Stimulated activated CD4-positive, alpha-beta T cell treated with anti-CD3 and anti-CD28 coated beads, Interleukin-12 subunit alpha, Interleukin-12 subunit beta, amount 100 ng/mL, for 4 hours (primary cell): ENCODE measurements around the gene MID1.

Experiments used
- DNase-seq: peaks from one replicate; pipeline ENCODE4 v3.0.0-alpha.2; 2020

The MID1 gene

DNA sequence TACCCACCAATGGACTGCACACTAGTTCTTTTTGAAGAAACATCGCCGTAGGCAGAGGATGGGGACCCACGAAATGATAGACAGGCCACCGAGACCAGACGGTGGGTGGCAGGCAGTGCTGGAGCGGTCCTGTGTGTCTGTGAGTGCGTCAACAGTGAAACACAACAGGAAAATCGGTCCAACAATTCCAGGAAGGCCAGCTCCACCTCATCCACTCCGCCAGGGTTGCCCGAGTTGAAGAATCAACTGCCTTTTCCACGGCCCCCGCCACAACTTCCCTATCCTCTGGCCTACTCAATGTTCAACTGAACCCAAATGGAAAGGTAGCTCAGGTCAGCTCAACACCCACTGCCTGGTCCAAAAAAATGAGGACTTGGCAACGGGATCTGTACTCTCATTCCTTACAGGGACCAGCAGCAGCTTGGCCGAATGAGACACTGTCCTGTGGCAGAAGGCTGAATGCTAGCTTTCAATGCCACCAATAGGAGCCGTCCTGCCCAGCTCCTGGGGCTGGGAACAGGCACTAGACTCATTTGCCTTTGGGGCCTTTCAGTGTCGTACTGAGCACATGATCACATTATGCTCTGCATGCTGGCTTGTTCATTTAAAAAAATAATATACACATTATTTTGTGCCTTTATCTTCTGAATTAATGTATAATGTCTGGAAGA is 43.5 kb downstream of the MID1 start:
- no peak for DNase-seq

GRCh38 chrX:10576186-10576585 is 44.2 kb downstream of the MID1 start:
- DNase-seq: no peak

DNA sequence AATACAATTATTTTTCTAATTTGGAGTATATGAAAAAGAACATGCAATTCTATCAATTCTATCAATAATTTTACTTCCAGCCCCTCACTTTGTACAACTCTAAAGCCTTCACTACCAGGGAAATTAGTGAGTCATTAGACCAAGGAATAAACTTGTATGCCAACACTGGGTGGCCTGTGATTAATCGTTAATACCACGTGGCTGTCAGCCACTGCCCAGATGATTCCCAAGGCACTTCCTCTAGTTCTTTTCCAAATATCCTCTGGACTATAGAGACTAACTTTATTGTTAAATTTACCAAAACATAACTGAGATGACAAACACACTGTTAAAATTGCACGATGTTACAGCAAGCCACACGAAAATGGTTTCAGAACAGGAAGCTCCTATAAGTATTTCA is 45.7 kb downstream of the MID1 start:
- no peak for DNase-seq

DNA sequence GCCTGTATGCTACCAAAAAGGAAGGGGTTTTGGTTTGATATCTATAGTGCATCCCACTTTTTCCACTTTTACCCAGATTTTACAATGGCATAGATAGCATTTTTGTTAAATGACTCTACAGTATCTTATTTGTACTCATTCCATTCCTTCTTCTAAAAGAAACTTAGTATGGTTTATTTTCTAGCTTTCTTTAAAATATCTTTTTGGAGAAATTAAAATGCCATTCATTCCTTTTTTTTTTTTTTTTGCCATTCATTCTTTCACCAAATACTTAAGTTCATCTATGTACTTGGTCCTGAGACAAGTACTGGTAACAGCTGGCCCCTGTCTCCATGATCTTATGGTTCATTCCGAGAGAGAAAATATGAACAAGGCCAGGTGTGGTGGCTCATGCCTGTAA is 49.1 kb downstream of the MID1 start:
- no peak for DNase-seq

- DNase-seq: no peak
These were observed 49.8 kb downstream of the MID1 start for GRCh38 chrX:10570601-10571000.

DNA sequence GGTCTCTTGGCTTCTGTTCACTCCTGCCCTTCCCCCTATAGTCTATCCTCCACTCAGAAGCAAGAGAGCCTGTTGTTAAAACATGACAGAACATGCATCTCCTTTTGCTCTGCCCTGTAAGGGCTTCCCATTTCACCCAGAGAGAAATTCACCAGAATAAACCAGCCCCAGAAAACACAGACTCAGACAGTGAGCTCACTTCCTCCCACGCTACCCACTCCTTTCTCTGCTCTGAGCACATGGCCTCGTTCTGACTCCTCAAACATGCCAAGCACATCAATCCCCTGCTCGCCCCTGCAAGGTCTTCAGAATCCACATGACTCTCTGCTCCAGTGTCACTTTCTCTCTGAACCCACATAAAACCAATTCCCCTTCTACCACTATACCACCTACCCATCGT is 50.4 kb downstream of the MID1 start:
- no peak for DNase-seq

DNA sequence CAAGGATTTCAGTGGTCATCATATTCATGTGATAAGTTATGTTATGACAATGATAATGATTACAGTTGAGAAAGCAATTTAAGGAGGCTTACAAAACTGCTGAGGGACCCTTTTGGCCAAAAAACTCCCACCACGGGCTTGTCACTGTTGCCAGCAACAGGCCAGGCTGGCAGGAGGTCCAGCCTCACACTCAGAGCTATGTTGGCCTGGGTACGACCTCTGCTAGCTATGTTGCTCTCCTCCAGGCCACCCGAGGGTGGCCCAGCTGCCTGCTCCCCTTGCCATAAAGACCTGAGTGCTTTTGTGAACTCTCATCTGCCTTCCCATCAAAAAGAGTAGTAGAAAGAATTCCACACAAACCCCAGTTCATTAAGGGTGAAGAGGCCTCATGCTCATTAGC is 52.0 kb downstream of the MID1 start:
- DNase-seq: no peak

- no peak for DNase-seq
These were observed 53.2 kb downstream of the MID1 start for GRCh38 chrX:10567136-10567535.

GRCh38 chrX:10566716-10567097 is 53.7 kb downstream of the MID1 start:
- DNase-seq: no peak

DNA sequence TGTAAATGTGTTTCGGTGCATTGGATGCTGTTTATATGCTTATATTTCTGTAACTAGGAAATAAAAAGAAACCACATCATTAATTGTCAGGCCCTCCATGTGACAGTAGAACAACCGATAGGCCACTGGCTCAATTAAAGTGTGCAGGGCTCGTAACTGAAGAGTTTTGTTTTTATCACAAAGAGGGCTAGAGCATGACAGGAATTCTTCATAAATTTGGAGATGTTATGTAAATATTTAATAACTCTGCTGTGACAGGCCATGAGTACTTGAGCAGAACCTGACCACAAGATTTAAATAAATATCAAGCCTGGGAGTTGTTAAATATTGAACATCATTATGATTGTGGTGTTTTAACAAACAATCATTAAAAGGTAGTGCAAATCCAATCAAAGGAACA is 55.9 kb downstream of the MID1 start:
- DNase-seq: no peak

GRCh38 chrX:10557166-10557565 is 63.2 kb downstream of the MID1 start:
- DNase-seq: no peak

GRCh38 chrX:10556405-10556804 is 64.0 kb downstream of the MID1 start:
- no peak for DNase-seq

GRCh38 chrX:10555846-10556245 is 64.5 kb downstream of the MID1 start:
- DNase-seq: no peak

GRCh38 chrX:10554612-10555270 is 65.6 kb downstream of the MID1 start:
- no peak for DNase-seq

DNA sequence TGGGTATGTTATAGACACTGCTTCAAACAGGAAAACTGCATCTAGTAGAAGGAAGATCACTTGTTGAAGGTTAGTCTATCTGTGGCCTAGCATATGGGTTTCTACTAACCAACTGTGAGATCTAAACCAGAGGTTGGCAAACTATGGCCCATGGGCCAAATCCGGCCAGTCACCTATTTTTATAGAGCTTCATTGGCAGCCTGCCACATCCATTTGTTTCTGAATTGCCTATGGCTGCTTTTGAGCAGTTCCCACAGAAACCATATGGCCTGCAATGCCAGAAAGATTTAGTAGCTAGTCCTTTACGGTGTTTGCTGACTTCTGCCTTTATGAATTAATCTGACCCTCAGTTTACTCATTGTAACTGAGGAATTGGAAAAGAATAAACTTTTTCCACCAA is 71.1 kb downstream of the MID1 start:
- DNase-seq: no peak

GRCh38 chrX:10548688-10549087 is 71.7 kb downstream of the MID1 start:
- no peak for DNase-seq

GRCh38 chrX:10545882-10546281 is 74.5 kb downstream of the MID1 start:
- DNase-seq: no peak

DNA sequence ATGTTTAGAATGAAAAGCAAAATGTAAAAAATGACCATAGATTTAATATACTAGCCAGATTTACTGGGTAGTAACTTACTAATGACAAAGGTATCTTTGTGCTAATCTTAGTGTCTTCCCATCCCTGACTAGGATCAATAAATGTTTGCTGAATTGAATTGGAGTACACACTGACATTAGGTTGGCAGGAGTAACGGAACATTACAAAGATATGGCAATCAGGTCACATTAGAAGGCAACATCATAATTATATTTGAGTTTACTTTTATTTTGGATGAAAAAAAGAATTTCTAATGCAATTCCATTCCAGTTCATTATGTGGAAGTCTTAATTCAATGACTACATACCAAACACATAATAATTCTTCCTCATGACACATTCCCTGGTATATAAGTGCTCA is 77.8 kb downstream of the MID1 start:
- DNase-seq: no peak

- no peak for DNase-seq
These were observed 81.6 kb downstream of the MID1 start for GRCh38 chrX:10538831-10539230.

DNA sequence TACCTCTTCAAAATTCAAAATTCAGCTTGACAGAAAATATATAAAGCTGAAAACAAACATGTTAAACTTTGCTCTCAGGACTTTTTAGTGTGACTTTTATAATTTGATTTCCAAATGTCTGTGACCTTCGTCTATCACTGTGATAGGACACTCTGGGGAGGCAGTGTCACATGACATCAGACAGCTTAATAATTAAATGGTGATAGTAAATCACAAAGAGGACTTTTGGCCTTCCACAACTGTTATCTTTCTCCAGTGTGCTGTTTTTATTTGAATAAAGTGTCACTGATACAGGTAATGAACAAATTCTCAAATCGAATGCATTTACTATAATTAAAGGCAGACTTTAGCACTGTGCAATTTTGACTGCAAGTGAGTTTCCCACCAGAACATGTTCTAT is 83.1 kb downstream of the MID1 start:
- DNase-seq: no peak

DNA sequence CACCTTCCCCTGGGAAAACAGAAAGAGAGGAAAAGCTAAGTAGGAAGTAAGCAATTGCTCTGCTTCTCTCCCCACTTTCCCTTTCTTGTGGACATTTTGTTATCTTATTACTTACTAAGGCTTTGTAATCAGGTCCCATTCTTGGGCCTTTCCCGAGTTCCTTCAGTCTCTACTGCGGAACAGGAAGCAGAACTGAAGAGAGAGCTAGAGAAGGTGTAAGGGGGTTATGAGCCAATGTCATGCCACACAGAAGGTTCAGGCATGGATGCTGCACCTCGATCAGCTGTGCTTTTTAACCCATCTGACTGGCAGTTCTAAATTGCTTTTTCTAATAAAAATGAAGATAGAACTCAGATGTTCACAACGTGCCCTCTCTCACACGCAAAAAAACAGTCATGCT is 83.6 kb downstream of the MID1 start:
- no peak for DNase-seq

GRCh38 chrX:10534611-10535010 is 85.8 kb downstream of the MID1 start:
- no peak for DNase-seq

DNA sequence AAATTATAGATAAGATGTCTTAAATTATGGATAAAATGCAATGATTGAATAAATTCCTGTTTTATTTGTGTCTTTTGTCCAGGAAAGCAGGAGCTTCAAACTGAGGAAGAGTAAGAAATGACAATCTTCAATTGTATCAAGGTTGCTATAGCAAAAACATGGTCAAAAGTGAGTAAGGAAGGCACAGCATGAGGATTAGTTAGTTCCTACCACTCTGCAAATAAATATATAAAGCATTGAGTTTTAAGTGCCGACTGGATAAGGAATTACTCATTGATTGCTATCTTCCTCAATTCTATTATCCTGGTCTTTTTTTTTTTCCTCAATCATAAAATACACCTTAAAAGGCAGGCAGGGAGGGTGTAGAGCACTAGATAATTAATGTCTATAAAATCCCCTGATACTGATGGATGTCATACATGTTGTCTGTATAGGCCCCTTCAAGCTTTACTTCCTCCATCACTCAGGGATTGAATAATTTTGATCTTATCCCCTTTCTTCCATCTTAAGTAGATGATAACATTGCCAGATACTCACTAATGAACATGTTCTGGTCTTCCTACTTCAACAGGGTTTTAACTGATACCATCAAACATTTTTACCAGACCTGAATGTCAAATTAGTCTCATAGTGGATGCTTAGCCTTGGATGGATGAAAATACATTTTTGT is 86.6 kb downstream of the MID1 start:
- DNase-seq: no peak

DNA sequence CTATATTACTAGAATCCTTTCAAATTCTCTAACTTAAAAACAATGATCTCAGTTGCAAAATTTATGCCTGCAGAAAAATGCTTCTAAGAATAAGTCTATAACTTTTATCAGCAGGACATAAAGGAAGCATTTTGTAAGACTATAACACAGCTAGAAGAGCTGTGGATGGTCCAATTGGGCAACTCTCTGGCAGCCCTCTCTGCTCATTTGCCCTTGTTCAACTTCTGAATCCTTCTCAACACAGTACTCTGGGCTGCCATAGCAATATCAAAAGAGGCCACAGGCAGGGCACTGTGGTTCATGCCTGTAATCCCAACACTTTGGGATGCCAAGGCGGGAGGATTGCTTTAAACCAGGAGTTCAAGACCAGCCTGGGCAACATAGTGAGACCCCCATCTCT is 88.5 kb downstream of the MID1 start:
- DNase-seq: no peak

- DNase-seq: no peak
These were observed 91.0 kb downstream of the MID1 start for GRCh38 chrX:10529344-10529743.
